ENCODE data around the gene IRF2. TPM values are rescaled to one million over a fixed set of nuclear protein-coding genes. Genes with fewer than 3 reads are reported as not detected.

Gene IRF2
- total RNA-seq, 4 donors from 2014 or later = 32.3 to 50.1 (median 36.4) TPM

- Histone ChIP-seq H3K4me1 (peaks cover 32 to 55% (median 36%) of the 10 kb centered on the region in 4 donors), H3K4me3 (no peak overlapping the region), H3K9me3 (no peaks in the 10 kb centered on the region), H3K27ac (replicated peaks in 1 of 4) (no peak overlapping the region), H3K27me3 (no peaks in the 10 kb centered on the region), H3K36me3 (peaks cover 3 to 18% (median 16%) of the 10 kb centered on the region in 4 donors)
- DNase-seq (ENCODE audit: extremely low spot score) = no peak
- no peak for TF ChIP-seq EP300 (IDR thresholded peaks at IDR 0.05)
- no peak for TF ChIP-seq POLR2AphosphoS5 (IDR thresholded peaks at IDR 0.05)
- TF ChIP-seq CTCF (IDR thresholded peaks at IDR 0.05) = no peak
- TF ChIP-seq POLR2A (IDR thresholded peaks at IDR 0.05; ENCODE audit: low read depth) = no peak
- intact Hi-C loops (cut with DNase I) = no loop called here
- 89% methylated on average over 16 of the region's 16 CpGs for WGBS
Measured at GRCh38 chr4:184432127-184432922, 42.0 kb downstream of the IRF2 start.

GRCh38 chr4:184430163-184430562 is 44.2 kb downstream of the IRF2 start:
- Histone ChIP-seq H3K27me3 (no peaks in the 10 kb centered on the region), H3K27ac (replicated peaks in 1 of 4) (no peak overlapping the region), H3K4me3 (no peak overlapping the region), H3K9me3 (no peaks in the 10 kb centered on the region), H3K4me1 (peaks cover 36 to 58% (median 43%) of the 10 kb centered on the region in 4 donors), H3K36me3 (peaks cover 3 to 40% (median 36%) of the 10 kb centered on the region in 4 donors)
- DNase-seq (ENCODE audit: extremely low spot score) = no peak
- 92% methylated on average over 6 of the region's 6 CpGs for WGBS
- TF ChIP-seq POLR2AphosphoS5 (IDR thresholded peaks at IDR 0.05) (no peak), CTCF (IDR thresholded peaks at IDR 0.05) (no peak), POLR2A (IDR thresholded peaks at IDR 0.05; ENCODE audit: low read depth) (no peak), EP300 (IDR thresholded peaks at IDR 0.05) (no peak)
- intact Hi-C loops (cut with DNase I) = no loop called here

- Histone ChIP-seq H3K27me3 (no peaks in the 10 kb centered on the region), H3K4me3 (no peak overlapping the region), H3K27ac (replicated peaks in 1 of 4) (no peak overlapping the region), H3K9me3 (no peaks in the 10 kb centered on the region), H3K4me1 (peaks cover 36 to 61% (median 52%) of the 10 kb centered on the region in 4 donors), H3K36me3 (peaks cover 3 to 51% (median 47%) of the 10 kb centered on the region in 4 donors)
- WGBS = 90% methylated on average over 12 of the region's 12 CpGs
- no peak for DNase-seq (ENCODE audit: extremely low spot score)
- intact Hi-C loops (cut with DNase I) = no loop called here
- no peak for TF ChIP-seq POLR2A (IDR thresholded peaks at IDR 0.05; ENCODE audit: low read depth)
- TF ChIP-seq CTCF (IDR thresholded peaks at IDR 0.05) = no peak
- TF ChIP-seq EP300 (IDR thresholded peaks at IDR 0.05) = no peak
- no peak for TF ChIP-seq POLR2AphosphoS5 (IDR thresholded peaks at IDR 0.05)
Measured at GRCh38 chr4:184428787-184429186, 45.6 kb downstream of the IRF2 start.

- peak overlapping the region in 1 of 4 donors; percentile 5 for H3K27ac ChIP-seq (replicated peaks in 1 of 4)
- intact Hi-C loops (cut with DNase I) = no loop called here
- WGBS = 88% methylated on average over 1 of the region's 1 CpG
Measured at GRCh38 chr4:184427687-184428086, 46.7 kb downstream of the IRF2 start.

GRCh38 chr4:184427093-184427492 is 47.3 kb downstream of the IRF2 start:
- Histone ChIP-seq H3K36me3 (peaks cover 3 to 51% (median 49%) of the 10 kb centered on the region in 4 donors), H3K9me3 (peaks cover 0 to 6% (median 0%) of the 10 kb centered on the region in 4 donors), H3K4me3 (no peak overlapping the region), H3K27ac (replicated peaks in 1 of 4) (peak overlapping the region in 1 of 4 donors; percentile 5), H3K27me3 (no peaks in the 10 kb centered on the region), H3K4me1 (peaks cover 36 to 53% (median 46%) of the 10 kb centered on the region in 4 donors)
- WGBS = 92% methylated on average over 3 of the region's 3 CpGs
- no peak for TF ChIP-seq POLR2AphosphoS5 (IDR thresholded peaks at IDR 0.05)
- TF ChIP-seq EP300 (IDR thresholded peaks at IDR 0.05) = no peak
- no peak for TF ChIP-seq POLR2A (IDR thresholded peaks at IDR 0.05; ENCODE audit: low read depth)
- no peak for TF ChIP-seq CTCF (IDR thresholded peaks at IDR 0.05)
- DNase-seq (ENCODE audit: extremely low spot score) = no peak
- intact Hi-C loops (cut with DNase I) = no loop called here

More at GRCh38 chr4:184427687-184428086, 46.7 kb downstream of the IRF2 start:
- Histone ChIP-seq H3K9me3 (peaks cover 0 to 1% (median 0%) of the 10 kb centered on the region in 4 donors), H3K4me1 (peaks cover 36 to 59% (median 49%) of the 10 kb centered on the region in 4 donors), H3K27me3 (no peaks in the 10 kb centered on the region), H3K36me3 (peaks cover 3 to 51% (median 49%) of the 10 kb centered on the region in 4 donors), H3K4me3 (no peak overlapping the region)
- no peak for DNase-seq (ENCODE audit: extremely low spot score)
- TF ChIP-seq POLR2AphosphoS5 (IDR thresholded peaks at IDR 0.05) = no peak
